HCEC 1CT (cell line): ENCODE data around the gene LDLRAD2.
"Not testable (repeated sequence)": the region's sequence is repeated elsewhere in the genome, so short reads cannot be mapped to it uniquely, and the experiment has no call there.

ENCODE experiments used
- DNase-seq: peaks from one replicate; pipeline ENCODE4 v3.0.0-alpha.2; 2017

The LDLRAD2 gene

GRCh38 chr1:21824926-21825325 is 12.9 kb downstream of the LDLRAD2 start:
- DNase-seq = no peak

GRCh38 chr1:21825393-21825792 is 13.3 kb downstream of the LDLRAD2 start:
- no peak for DNase-seq

GRCh38 chr1:21826694-21827093 is 14.6 kb downstream of the LDLRAD2 start:
- not testable (repeated sequence) for DNase-seq

GRCh38 chr1:21827141-21827679 is 15.1 kb downstream of the LDLRAD2 start:
- DNase-seq = no peak

- DNase-seq = no peak
These were observed 16.0 kb downstream of the LDLRAD2 start for GRCh38 chr1:21828075-21828474.

GRCh38 chr1:21828506-21829210 is 16.6 kb downstream of the LDLRAD2 start:
- no peak for DNase-seq

GRCh38 chr1:21829294-21829693 is 17.2 kb downstream of the LDLRAD2 start:
- DNase-seq = no peak

- no peak for DNase-seq
These were observed 18.9 kb downstream of the LDLRAD2 start for GRCh38 chr1:21830792-21831453.

- no peak for DNase-seq
These were observed 19.4 kb downstream of the LDLRAD2 start for GRCh38 chr1:21831454-21831970.

GRCh38 chr1:21833392-21833976 is 21.4 kb downstream of the LDLRAD2 start:
- no peak for DNase-seq

- DNase-seq = no peak
These were observed 22.0 kb downstream of the LDLRAD2 start for GRCh38 chr1:21834094-21834493.

GRCh38 chr1:21834666-21835065 is 22.6 kb downstream of the LDLRAD2 start:
- DNase-seq = no peak

GRCh38 chr1:21836010-21836409 is 23.9 kb downstream of the LDLRAD2 start:
- no peak for DNase-seq

- DNase-seq = no peak
These were observed 24.7 kb downstream of the LDLRAD2 start for GRCh38 chr1:21836729-21837128.

GRCh38 chr1:21837476-21837875 is 25.4 kb downstream of the LDLRAD2 start:
- DNase-seq = no peak

GRCh38 chr1:21838359-21839157 is 26.5 kb downstream of the LDLRAD2 start:
- no peak for DNase-seq

GRCh38 chr1:21839337-21840037 is 27.4 kb downstream of the LDLRAD2 start:
- no peak for DNase-seq

GRCh38 chr1:21840981-21841380 is 28.9 kb downstream of the LDLRAD2 start:
- no peak for DNase-seq

- no peak for DNase-seq
These were observed 29.9 kb downstream of the LDLRAD2 start for GRCh38 chr1:21841852-21842466.

GRCh38 chr1:21842606-21843162 is 30.6 kb downstream of the LDLRAD2 start:
- DNase-seq = no peak

GRCh38 chr1:21843208-21843607 is 31.1 kb downstream of the LDLRAD2 start:
- no peak for DNase-seq
